Activated CD8-positive, alpha-beta memory T cell treated with anti-CD3 and anti-CD28 coated beads, Interleukin-2, amount 50 U/mL, for 1 hour (primary cell): ENCODE data around the gene FMO4.
"Not testable (repeated sequence)": the region's sequence is repeated elsewhere in the genome, so short reads cannot be mapped to it uniquely, and the experiment has no call there.

Experiments
- DNase-seq: peaks from one replicate; pipeline ENCODE4 v3.0.0-alpha.2; 2020; ENCODE audit errors: extremely low read depth

The FMO4 gene

GRCh38 chr1:171313835-171314320 lies at the start of gene FMO4:
TSS of gene FMO4 (plus strand) at chr1:171314183. CDS start at chr1:171319826, 5,643 bp downstream.
- peak; percentile 69 for DNase-seq

- DNase-seq = no peak
Measured at GRCh38 chr1:171265686-171266085, 48.3 kb upstream of the FMO4 start.

GRCh38 chr1:171266930-171267329 lies 47.1 kb upstream of the FMO4 start:
- no peak for DNase-seq

GRCh38 chr1:171267391-171267790 lies 46.6 kb upstream of the FMO4 start:
- no peak for DNase-seq

GRCh38 chr1:171270806-171271205 lies 43.2 kb upstream of the FMO4 start:
- no peak for DNase-seq

- DNase-seq = no peak
Measured at GRCh38 chr1:171277534-171277933, 36.4 kb upstream of the FMO4 start.

DNA sequence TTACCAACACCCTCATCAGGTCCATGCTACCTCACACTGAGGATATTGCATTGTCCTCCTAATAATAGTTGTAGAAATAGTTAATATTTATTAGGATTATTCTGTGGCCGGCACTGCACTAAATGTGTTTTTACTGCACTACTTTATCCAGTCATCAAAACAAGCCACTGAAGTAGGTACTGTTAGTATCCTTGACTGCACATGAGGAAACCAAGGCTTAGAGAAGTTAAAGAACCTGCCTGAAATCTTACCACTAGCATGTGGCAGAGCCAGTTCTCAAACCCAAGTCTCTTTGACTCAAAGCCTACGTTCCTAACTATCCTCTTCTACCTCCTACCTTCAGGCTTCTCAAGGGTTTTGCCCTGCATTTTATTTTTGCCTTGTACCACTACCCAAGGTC lies 34.7 kb upstream of the FMO4 start:
- no peak for DNase-seq

GRCh38 chr1:171279678-171280077 lies 34.3 kb upstream of the FMO4 start:
- DNase-seq = no peak

DNA sequence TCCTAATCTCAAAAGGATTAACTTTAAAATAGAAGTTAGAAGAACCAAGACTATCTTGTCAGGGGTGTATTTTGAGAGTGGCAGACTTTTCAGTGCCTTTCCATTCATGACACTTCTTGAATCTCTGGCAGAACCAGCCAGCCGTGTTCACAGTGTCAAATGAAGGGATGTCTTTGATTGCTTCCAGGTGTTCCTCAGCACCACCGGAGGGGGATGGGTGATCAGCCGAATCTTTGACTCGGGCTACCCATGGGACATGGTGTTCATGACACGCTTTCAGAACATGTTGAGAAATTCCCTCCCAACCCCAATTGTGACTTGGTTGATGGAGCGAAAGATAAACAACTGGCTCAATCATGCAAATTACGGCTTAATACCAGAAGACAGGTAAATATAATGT lies 33.4 kb upstream of the FMO4 start:
- DNase-seq = no peak

DNA sequence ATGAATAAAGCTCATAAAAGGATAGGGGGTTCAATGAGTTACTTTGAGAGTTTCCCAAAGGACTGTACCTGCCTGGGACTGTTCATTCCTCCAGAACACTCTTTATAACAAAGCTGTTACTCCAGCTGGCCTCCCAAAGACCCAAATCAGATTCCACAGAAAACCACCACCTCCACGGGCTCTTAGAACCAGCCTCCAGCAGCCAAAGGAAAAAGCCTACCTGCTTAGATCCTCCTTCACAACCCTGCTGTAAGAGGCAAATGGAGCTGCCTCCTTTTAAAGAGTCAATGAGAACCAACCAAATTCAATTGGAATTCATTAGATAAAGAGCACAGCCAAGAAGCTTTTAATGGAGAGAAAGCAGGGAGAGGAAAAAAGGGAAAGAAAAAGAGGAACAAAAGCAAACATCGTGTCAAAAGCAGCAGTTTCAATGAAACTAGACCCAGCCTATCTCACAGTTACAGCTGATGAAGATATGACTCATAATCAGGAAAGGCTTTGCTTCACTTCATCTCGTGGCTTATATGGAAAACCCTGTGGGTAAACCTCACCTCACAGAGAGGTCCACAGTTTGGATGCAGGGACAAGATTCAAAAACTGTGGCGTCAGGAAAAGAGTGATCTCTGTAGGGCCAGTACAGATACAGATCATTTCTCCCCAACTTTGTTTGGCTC lies 27.8 kb upstream of the FMO4 start:
- DNase-seq = no peak

DNA sequence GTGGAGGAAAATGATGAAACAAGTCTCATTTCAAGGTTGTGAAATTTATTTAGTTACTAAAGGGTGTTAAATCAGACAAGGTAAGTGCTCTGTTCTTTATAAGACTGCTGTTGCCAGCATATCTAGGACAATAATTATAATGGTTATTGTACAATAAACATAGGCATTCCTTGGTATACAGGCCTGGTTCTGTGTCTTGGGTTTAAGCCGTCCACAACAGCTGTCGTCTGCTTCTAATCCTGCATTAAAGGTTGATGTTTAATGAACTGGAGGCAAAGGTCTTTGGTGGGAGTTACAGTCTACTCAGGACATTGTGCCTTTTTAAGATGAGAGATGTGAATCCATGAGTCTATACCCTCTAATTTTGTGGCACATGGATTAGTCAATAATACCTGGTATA lies 23.4 kb upstream of the FMO4 start:
- DNase-seq = no peak

DNA sequence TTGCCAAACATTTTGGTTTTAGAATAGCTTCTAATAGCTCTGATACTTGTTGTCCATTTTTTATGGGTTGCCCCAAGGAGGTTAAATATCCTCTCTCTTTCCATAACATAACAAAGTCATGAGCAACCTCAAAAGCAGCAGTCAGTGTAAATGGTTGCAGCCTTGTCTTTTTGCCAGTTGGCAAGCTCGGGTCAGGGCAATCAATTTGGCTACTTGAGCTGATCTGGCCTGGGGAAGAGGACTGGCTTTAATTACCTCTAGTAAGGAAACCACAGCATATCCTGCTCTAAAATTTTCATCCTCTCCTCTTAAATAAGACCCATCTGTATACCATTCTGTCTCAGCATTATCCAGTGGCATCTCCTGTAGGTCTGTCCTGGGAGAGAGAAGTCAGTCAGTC lies 21.2 kb upstream of the FMO4 start:
- no peak for DNase-seq

- not testable (repeated sequence) for DNase-seq
Measured at GRCh38 chr1:171295383-171295782, 18.6 kb upstream of the FMO4 start.

- no peak for DNase-seq
Measured at GRCh38 chr1:171295821-171296220, 18.2 kb upstream of the FMO4 start.

GRCh38 chr1:171296897-171297296 lies 17.1 kb upstream of the FMO4 start:
- no peak for DNase-seq

DNA sequence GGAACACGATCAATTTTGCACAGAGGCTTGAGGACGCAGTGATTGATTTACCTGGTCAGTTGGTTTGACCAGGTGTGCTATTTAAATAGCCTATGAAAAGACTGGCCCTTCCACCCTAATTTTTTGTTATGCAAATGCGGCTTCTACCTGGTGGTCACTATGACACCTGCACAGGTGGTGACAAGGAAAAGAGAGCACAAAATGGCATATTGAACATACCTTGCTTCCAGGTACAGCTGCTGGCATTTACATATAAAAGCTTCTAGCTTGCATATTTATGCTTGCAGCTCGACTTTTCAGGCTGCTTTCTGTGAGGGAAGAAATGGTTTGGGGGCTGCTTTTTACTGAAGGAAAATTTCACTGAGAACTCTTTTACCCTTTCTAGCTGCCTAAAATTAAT lies 15.3 kb upstream of the FMO4 start:
- no peak for DNase-seq

- DNase-seq = no peak
Measured at GRCh38 chr1:171299342-171299741, 14.6 kb upstream of the FMO4 start.

- DNase-seq = no peak
Measured at GRCh38 chr1:171300401-171300800, 13.6 kb upstream of the FMO4 start.

GRCh38 chr1:171310661-171311087 lies 3.3 kb upstream of the FMO4 start:
- DNase-seq = no peak

DNA sequence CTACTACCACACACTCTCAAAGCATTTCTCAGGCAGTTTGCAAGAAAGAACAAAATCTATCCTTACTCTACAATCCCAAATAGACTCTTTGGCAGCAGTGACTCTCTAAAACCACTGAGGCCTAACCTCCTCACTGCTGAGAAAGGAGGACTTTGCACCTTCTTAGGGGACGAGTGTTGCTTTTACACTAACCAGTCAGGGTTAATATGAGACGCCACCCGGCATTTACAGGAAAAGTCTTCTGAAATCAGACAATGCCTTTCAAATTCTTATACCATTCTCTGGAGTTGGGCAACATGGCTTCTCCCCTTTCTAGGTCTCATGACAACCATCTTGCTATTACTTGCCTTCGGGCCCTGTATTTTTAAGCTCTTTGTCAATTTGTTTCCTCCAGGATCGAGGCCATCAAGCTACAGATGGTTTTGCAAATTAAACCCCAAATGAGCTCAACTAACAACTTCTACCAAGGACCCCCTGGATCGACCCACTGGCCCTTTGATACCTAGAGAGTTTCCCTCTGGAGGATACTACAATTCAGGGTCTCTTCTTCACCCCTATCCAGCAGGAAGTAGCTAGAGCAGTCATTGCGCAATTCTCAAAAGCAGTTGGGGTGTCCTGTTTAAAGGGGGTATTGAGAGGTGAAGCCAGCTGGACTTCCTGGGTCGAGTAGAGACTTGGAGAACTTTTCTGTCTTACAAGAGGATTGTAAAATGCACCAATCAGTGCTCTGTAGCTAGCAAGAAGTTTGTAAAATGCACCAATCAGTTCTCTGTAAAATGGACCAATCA lies 2.0 kb upstream of the FMO4 start:
- DNase-seq = no peak

DNA sequence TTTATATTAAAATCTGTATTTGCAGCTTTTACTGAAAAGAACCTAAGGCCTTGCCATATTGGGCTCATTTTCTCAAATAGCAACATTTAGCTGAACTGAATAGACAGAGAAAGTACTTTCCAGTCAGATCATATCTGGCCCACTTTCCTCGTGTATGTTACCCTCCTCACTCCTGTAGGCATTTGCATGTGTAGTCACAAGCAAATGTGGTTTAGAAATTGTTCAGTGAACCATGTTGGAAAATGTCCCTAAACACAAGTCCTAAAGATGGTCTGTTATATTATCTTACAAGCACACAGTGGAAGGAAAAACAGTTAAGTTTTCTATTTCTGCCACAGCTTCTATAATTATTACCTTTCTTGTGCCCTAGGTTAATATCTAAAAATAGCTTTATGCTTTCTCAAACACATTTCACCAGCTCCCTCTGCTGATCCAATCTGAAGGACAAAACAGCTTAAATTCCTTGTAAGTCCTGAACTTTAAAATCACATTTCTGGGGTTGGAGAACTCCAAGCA lies 606 bp upstream of the FMO4 start:
- DNase-seq = no peak

DNA sequence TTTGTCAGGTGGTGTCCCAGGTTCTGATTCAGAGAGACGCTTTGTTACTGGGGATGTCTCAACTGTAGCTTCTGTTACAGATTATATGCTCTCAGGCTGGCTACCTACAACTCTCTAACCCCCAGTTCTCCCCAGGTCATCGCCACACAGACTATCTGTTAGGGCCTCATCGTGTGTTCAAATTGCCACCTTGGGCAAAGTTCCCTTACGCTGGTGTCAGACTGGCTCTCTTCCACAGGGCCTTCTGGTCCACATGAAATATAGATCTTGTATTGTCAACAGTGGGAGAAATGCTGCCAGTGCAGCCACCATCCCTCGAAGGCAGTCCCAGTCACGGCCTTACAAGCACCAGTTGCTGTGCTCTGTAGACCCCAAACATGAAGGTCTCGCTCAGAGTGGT lies 15.3 kb downstream of the FMO4 start:
- DNase-seq = no peak

DNA sequence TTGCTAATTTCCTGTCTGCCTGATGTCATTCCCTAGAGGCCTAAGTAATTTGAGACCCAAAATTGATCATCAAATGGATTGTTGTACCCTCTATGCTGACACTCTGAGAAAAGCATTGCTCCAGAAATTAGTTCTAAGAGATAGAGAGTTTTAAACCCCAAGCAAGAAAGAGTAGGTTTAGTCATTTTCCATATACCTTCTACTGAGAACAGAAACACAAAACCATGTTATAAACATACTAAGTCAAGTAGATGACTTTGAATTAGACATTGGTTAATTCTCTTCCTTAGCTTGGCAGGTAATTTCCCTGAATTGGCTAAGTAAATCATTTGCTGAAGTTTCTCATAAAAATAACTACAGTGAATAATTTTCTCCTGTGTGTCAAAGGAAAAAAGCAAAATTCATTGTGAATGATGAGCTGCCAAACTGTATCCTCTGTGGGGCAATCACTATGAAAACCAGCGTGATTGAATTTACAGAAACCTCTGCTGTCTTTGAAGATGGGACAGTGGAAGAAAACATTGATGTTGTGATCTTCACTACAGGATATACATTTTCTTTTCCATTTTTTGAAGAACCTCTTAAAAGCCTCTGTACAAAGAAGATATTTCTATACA lies 20.1 kb downstream of the FMO4 start:
- no peak for DNase-seq
